NCI-H2171 (cell line): ENCODE measurements around the gene PRRT1.
A peak's percentile ranks its signal among the peaks of the same experiment; 100 is the strongest.
"Not testable (repeated sequence)": the region's sequence is repeated elsewhere in the genome, so short reads cannot be mapped to it uniquely, and the experiment has no call there.

Experiments used
- DNase-seq: peaks from one replicate; lab custom pipeline; 2025; lab: John Stamatoyannopoulos, UW

The PRRT1 gene

DNA sequence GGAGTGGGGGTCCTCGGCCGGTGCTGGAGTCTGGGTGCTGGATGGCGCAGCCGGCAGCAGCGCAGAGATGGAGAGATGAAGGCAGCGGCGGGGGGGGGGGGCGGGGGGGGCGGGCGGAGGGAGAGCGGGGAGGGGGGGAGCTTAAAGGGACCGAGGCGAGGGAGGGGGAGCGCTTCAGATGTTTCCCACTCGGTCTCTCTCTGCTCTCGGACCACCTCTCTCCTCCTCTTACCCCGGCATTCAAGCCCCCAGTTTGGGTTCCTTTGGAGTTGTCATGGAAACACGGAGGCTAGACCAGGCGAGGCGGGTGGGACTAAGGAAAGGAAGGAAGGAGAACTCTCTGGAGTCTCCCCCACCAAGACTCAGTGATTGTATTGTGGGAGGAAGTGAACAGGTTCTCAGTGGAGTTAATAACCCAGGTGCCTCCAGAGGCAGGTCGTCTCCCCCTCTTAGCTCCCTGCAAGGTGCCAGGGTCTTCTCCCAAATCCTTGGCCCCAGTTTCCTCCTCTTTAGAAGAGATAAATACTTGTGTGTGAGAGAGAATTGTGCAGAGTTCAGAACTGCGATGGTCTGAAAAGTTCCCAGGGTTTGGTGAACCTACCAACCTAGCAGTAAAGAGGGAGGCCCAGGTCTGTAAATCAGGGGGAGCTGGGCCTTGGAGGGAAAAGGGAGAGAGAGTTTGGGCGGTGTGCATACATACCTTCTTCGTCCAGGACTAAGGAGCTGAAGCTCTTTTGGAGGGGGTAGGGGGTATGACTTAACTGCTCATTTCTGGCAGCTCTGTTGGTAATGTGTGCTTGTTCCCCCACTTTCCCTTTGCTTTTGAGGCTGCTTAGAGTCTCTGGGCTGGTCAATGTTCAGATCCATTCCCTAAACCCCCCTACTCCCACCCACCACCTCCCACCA lies at the start of gene PRRT1:
Gene PRRT1 (minus strand): TSS at position 77 of the 906 bp plus-strand sequence. CDS start 112 bp downstream, outside the sequence.
- DNase-seq = no peak

GRCh38 chr6:32200711-32201475 lies 49.2 kb upstream of the PRRT1 start:
- no peak for DNase-seq

DNA sequence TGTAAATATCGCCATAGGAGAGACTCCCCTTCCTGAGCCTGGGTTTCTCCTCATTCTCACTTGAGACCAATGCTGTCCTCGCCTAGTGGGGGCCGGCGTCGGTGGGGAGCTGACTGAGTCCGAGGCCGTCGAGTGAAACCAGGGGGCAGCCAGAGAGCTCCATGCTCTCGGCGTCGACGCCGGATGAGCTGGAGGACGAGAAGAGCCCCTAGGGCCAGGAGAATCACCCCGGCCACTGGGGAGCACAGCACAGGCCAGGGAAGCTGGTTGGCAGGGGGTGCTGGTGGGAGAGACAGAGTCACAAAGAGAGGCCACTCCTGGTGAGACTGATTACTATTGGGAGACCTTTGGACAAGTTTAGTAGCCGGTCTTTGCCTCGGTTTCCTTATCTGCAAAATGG lies 47.1 kb upstream of the PRRT1 start:
- no peak for DNase-seq

DNA sequence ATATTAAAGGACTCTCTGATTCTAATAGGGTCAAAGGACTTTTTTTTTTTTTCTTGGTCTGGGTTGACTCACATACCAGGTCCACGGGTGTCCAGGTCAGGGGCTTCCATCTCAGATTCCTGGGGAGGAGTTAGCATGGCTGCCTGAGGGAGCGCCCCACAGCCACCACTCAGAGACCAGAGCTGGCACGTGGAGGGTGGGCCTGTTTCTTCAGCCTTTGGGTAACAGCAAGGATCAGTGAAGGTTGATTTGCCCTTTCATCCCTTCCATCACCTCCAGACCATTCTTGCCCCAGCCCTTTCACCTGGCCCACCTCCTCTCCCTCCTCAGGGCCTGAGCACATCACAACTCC lies 46.6 kb upstream of the PRRT1 start:
- no peak for DNase-seq

GRCh38 chr6:32196682-32197616 lies 45.2 kb upstream of the PRRT1 start:
- no peak for DNase-seq

GRCh38 chr6:32195902-32196681 lies 44.4 kb upstream of the PRRT1 start:
- peak; percentile 80 for DNase-seq

DNA sequence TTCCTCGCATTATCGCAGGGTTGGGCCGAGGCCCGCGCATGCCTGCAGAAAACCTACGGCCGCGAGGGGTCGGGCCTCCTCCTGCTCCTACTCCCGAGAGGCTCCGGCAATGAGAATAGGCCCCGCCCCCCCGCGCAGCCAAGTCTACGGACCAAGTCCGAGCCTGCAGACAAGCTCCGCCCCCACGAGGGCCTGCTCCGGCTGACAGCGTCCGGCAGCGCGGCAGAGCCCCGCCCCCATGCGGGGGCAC lies 43.8 kb upstream of the PRRT1 start:
- DNase-seq = peak; percentile 98

DNA sequence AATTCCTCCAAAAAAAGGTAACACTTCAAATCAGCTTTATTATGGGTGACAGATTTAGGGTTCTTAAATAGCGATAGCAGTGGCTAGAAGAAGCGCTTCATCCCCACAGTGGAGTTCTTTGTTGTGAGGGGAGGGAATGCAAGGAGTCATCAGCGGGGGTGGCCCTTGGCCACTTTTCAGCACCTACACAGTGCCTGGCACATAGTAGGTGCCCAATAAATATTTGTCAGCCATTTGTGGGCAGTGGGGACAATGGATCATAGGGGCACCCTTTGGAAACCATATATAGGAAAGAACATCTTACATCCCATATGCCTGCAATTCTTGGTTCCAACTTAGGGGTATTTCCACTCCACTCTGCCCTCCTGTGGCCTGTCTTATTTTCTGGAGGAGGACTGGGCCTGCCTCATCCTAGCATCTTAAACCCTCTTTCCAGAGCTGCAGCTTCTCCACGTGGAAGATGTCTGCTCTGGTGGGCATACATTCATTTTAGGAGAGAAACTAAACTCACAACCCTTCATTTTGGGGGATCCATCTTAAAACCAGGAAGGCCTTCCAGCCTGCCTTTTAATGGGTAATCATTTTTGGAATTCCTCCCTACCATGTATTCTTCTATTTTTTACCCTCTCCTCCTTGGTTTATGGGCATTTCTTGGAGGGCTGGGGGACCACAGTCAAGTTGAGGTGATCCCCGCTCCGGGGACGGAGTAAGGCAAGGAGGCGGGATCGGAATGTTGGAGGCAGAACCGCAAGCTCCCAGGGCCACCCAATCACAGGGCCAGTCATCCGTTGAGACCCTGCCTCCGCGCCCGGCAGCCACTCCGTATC lies 43.3 kb upstream of the PRRT1 start:
- DNase-seq = no peak

DNA sequence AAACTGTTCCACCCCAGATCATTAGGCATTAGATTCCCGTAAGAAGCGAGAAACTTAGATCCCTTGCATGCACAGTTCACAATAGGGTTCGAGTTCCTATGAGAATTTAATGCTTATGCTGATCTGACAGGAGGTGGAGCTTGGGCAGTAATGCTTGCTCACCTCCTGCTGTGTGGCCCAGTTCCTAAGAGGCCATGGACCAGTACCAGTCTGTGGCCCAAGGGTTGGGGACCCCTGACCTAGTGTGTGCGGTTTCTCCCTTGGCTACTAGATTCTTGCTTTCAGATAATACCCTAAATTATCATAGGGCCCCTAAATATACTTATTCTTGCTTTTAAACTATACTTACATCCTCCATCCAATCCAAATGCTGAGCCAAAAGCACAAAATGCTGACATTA lies 42.6 kb upstream of the PRRT1 start:
- no peak for DNase-seq

DNA sequence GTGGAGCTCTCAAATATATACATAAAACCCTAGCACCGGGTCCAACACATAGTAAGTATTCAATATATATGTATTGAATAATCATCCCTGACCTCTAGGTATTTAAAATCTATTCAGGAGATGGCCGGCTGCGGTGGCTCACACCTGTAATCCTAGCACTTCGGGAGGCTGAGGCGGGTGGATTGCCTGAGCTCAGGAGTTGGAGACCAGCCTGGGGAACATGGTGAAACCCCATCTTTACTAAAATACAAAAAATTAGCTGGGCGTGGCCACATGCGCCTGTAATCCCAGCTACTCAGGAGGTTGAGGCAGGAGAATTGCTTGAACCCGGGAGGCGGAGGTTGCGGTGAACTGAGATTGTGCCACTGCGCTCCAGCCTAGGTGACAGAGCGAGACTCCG lies 41.4 kb upstream of the PRRT1 start:
- DNase-seq = not testable (repeated sequence)

DNA sequence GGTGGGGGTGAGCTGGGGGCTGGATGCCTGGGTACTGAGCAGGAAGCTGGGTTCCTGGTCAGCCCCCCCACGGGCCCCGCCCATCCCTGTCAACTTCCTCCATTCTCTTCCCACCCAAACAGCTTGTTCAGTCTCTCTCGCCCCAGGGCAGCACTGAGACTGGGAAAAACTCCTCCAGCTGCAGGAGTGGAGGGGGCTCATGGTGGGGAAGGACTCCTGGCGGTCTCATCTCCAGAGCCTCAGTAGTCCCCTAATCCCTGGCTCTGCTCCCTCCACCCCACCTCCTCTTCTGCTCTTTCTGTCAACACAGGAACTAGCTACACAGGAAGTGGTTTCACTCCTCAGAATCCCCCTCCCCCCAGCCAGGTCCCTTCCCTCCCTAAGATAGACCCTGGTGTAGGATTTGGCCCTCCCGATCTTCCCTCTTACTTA lies 40.9 kb upstream of the PRRT1 start, which contains the start of gene GPSM3:
Gene GPSM3 (minus strand): TSS at position 36 of the 432 bp plus-strand sequence. CDS start 130 bp downstream, outside the sequence.
- no peak for DNase-seq

DNA sequence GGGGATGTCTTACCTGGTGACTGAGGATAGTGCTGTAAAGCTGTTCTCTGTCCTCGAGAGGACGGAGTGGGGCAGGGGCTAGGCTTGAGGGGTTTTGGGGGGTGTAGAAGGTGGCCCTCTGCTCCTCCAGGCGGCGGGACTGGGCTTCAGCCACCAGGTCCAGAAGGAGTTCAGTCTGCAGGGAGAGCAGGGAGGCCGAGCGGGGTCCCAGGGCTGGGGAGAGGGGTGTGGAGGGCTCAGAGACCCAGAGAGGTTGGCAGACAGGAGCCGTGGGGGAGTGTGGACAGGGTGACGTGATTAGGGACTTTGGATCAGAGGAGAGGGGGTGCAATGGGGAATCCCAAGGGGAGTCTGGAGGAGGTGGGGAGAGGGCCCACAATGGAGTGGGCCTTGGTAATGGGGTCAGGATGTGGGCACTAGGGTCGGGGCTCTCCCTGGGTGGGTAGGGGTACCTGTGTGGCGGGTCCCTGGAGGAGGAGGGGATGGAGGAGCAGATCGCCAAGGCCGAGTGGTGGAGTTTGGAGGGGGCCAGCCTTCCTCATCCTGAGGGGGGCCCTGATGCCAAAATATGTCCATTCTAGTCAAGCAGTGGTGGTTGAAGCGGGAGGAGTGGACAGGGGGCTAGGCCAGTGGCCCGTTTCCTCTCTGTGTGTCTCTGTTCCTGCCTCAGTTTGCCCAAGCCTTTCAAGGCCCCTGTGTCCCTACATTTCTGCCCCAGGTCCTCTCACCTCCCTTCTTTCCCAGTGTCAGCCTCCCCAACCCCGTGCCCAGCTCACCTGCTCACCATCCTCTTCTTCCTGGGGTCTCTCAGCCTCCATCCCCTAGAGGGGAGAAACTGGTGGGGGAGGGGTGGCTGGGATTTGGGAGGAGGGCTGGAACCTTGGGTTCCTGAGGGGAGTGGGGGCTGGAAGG lies 40.2 kb upstream of the PRRT1 start:
- DNase-seq = no peak

DNA sequence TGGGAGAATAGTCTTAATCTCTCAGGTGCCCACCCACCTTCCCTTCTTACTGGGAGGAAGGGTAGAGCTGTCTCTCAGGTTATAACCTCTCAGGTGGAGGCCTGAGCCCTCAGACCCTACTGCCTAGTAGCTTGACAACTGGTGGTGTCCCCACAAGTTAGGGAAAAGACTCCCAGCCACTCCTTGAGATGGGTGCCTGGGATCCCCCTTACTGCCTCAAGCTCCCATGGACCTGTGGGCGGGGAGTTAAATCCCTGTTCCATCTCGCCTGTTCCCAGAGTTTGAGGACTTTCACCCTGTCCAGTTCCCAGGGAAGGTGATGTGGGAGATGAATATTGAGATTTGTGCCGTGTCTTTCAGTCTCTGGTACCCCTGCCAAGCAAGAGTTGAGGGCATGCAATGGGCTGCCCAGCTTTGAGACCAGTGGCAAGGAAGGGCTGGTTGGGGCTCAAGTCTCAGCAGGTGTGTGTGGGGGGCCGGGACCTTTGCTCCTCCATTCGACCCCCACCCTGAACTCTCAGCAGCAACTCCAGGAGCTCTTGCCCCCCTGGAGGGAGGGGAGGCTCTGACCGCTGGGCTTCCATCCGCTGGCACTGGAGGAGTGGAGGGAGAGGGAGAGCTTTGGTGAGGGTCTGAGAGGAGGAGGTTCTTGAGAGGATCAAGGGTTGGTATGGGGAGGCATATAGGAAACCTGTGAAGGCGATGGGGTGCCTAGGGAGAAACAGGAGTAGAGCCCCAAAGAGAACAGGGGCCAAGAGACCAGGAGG lies 39.4 kb upstream of the PRRT1 start:
- no peak for DNase-seq

GRCh38 chr6:32190054-32190851 lies 38.5 kb upstream of the PRRT1 start, which contains the start of gene PBX2:
PBX2 (minus strand) TSS chr6:32190202; CDS start chr6:32189915, 287 bp downstream.
- DNase-seq = peak; percentile 80

DNA sequence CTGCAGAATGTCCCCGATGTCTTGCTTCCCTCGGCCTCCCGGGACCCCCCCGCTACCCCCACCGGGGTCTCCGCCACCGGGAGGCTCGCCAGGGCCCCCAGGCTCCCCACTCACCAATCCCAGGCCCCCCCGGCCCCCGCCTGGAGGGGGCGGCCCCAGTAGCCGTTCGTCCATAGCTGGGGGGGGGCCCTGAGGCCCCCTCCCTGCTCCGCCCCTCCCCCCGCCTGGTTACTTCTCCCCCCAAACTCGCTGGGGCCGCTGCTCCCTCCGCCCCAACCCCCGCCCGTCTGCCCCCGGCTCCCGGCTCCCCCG lies 38.0 kb upstream of the PRRT1 start:
- no peak for DNase-seq

- DNase-seq = no peak
Observed at GRCh38 chr6:32189069-32189741, 37.5 kb upstream of the PRRT1 start.

DNA sequence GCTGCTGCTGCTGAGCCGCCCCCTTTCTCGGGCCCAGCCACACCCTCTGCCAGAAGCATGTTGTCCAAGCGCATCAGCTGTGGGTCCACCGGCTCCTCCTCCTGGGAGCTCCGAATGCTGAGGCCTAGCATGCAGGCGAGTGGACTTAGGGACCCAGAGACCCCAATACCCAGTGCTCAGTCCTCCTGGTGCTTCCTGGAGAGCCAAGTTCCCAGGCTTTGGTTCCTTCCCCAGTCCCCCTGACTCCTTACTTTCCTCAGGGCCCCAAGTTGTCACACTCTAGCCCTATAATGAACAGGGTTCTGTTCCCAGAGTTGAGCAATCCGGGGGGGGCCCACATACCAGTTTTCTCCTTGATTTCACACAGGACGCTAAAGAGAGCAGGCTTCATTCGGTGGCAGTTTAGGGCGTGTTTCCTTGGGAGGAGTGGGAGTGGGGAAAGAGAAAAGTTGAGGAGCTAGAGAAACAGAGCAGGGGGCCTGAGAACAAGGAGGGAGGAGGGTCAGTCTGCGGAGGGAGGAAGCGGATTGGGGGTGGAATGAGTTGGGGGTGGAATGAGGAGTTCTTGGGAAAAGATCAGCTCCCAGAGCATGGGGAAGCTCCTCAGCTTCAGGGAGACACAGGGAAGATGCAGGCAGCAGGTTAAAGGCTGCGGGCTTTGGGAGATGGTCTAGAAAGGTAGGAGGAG lies 36.8 kb upstream of the PRRT1 start:
- no peak for DNase-seq
